Neural progenitor cell (in vitro differentiated cells): ENCODE measurements around the gene CA5A. TPM values are rescaled to one million over a fixed set of nuclear protein-coding genes. Genes with fewer than 3 reads are reported as not detected.
A peak's percentile ranks its signal among the peaks of the same experiment; 100 is the strongest.
"Not testable (repeated sequence)": the region's sequence is repeated elsewhere in the genome, so short reads cannot be mapped to it uniquely, and the experiment has no call there.

Experiments
- DNase-seq: peaks from one replicate; pipeline ENCODE4 v3.0.0-alpha.2; 2016; ENCODE audit warnings: low spot score
- H2AFZ ChIP-seq: fragments of 200-600 bp; sonication (generic); replicated peaks from 2 replicates; pipeline ENCODE4 v1.6.1; 2016; ENCODE audit warnings: antibody characterized with exemption
- H3F3A ChIP-seq: fragments of 200-600 bp; sonication (generic); 2 replicates; pipeline ENCODE4 v1.6.1; 2016; ENCODE audit warnings: antibody characterized with exemption, low read depth
- H3K27ac ChIP-seq: fragments of 200-600 bp; sonication (generic); 2 replicates; pipeline ENCODE4 v1.5.1; 2016; ENCODE audit warnings: mild to moderate bottlenecking
- H3K27me3 ChIP-seq: fragments of 200-600 bp; sonication (generic); 2 replicates; pipeline ENCODE4 v1.6.1; 2016; ENCODE audit warnings: mild to moderate bottlenecking, moderate library complexity
- H3K36me3 ChIP-seq: fragments of 200-600 bp; sonication (generic); 2 replicates; pipeline ENCODE4 v1.5.1; 2016
- H3K4me1 ChIP-seq: fragments of 200-600 bp; sonication (generic); 2 replicates; pipeline ENCODE4 v1.6.1; 2016; ENCODE audit warnings: mixed run types
- H3K4me2 ChIP-seq: fragments of 200-600 bp; sonication (generic); 2 replicates; pipeline ENCODE4 v1.6.1; 2016
- H3K4me3 ChIP-seq: fragments of 200-600 bp; sonication (generic); 2 replicates; pipeline ENCODE4 v1.5.1; 2016
- H3K79me2 ChIP-seq: fragments of 200-600 bp; sonication (generic); 2 replicates; pipeline ENCODE4 v1.6.1; 2016; ENCODE audit warnings: low read depth
- H3K9ac ChIP-seq: fragments of 200-600 bp; sonication (generic); 2 replicates; pipeline ENCODE4 v1.6.1; 2016
- H3K9me3 ChIP-seq: fragments of 200-600 bp; sonication (generic); 2 replicates; pipeline ENCODE4 v1.5.1; 2016; ENCODE audit warnings: low read depth
- H4K20me1 ChIP-seq: fragments of 200-600 bp; sonication (generic); 2 replicates; pipeline ENCODE4 v1.6.1; 2016; ENCODE audit warnings: low read depth
- H3K27ac Mint-ChIP-seq: 3 replicates; pipeline ENCODE4 v1.8.0; 2021; ENCODE audit warnings: mixed read lengths
- H3K27me3 Mint-ChIP-seq: 2 replicates; pipeline ENCODE4 v1.8.0; 2022; ENCODE audit warnings: low read depth, mild to moderate bottlenecking, inconsistent platforms, moderate library complexity, mixed read lengths; ENCODE audit not compliant: insufficient read depth
- H3K36me3 Mint-ChIP-seq: 3 replicates; pipeline ENCODE4 v1.8.0; 2021; ENCODE audit warnings: mixed read lengths
- H3K4me1 Mint-ChIP-seq: 3 replicates; pipeline ENCODE4 v1.8.0; 2021; ENCODE audit warnings: mixed read lengths
- H3K4me3 Mint-ChIP-seq: 3 replicates; pipeline ENCODE4 v1.8.0; 2021; ENCODE audit warnings: mild to moderate bottlenecking, moderate library complexity, mixed read lengths
- H3K9me3 Mint-ChIP-seq: 3 replicates; pipeline ENCODE4 v1.8.0; 2020; ENCODE audit warnings: mixed read lengths
- CTCF ChIP-seq: fragments of 200-600 bp; sonication (generic); IDR thresholded peaks from 2 replicates; pipeline ENCODE4 v1.5.1; 2017; ENCODE audit warnings: antibody characterized with exemption, mild to moderate bottlenecking
- EZH2 ChIP-seq: fragments of 200-600 bp; sonication (generic); IDR thresholded peaks from 2 replicates; pipeline ENCODE4 v1.6.1; 2017; ENCODE audit warnings: antibody characterized with exemption, mild to moderate bottlenecking, moderate library complexity
- EZH2phosphoT487 ChIP-seq: fragments of 200-600 bp; sonication (generic); IDR thresholded peaks from 2 replicates; pipeline ENCODE4 v1.6.1; 2017; ENCODE audit warnings: antibody characterized with exemption
- total RNA-seq: library from RNA; depleted of rRNA; stranded (reverse); fragments of >200 nt; gene quantifications from 2 replicates; pipeline ENCODE4 v1.2.3, GENCODE V29; 2015; ENCODE audit warnings: low replicate concordance

The CA5A gene
- total RNA-seq, 1 donor from 2014 or later = not detected

- no peaks in the 10 kb centered on the region for H3K27me3 ChIP-seq
- no peak overlapping the region for H3K27ac Mint-ChIP-seq
These were observed 44.6 kb downstream of the CA5A start for GRCh38 chr16:87891764-87892163.

GRCh38 chr16:87889762-87890161 is 46.6 kb downstream of the CA5A start:
- H3K27ac ChIP-seq, DNase-seq, H3K9me3 ChIP-seq, H3K27ac Mint-ChIP-seq, H4K20me1 ChIP-seq, H3K36me3 Mint-ChIP-seq, H3K9me3 Mint-ChIP-seq, H3K27me3 Mint-ChIP-seq, H3K4me1 Mint-ChIP-seq, H3K36me3 ChIP-seq, H3K4me3 ChIP-seq, H3K4me1 ChIP-seq, H3F3A ChIP-seq, H3K4me3 Mint-ChIP-seq, H2AFZ ChIP-seq, H3K27me3 ChIP-seq, H3K79me2 ChIP-seq, H3K4me2 ChIP-seq, H3K9ac ChIP-seq: not testable (repeated sequence)
- peak; percentile 40 for TF ChIP-seq CTCF

More at GRCh38 chr16:87891764-87892163, 44.6 kb downstream of the CA5A start:
- no peak overlapping the region for H2AFZ ChIP-seq
- H4K20me1 ChIP-seq = no peaks in the 10 kb centered on the region
- no peak overlapping the region for H3K27ac ChIP-seq
- DNase-seq = no peak
- TF ChIP-seq CTCF = no peak
- no peak for TF ChIP-seq EZH2phosphoT487
- TF ChIP-seq EZH2 = no peak
- no peaks in the 10 kb centered on the region for H3K79me2 ChIP-seq
- Mint-ChIP-seq H3K36me3 (no peaks in the 10 kb centered on the region), H3K4me1 (peaks cover 2% of the 10 kb centered on the region), H3K27me3 (peaks cover 5% of the 10 kb centered on the region), H3K9me3 (peaks cover 8% of the 10 kb centered on the region), H3K4me3 (no peak overlapping the region)
- no peaks in the 10 kb centered on the region for H3K4me1 ChIP-seq
- no peaks in the 10 kb centered on the region for H3K9me3 ChIP-seq
- no peak overlapping the region for H3K4me2 ChIP-seq
- no peak overlapping the region for H3K9ac ChIP-seq
- H3K36me3 ChIP-seq = no peaks in the 10 kb centered on the region
- H3F3A ChIP-seq = no peaks in the 10 kb centered on the region
- no peak overlapping the region for H3K4me3 ChIP-seq

- not testable (repeated sequence) for H3K9ac ChIP-seq, H3K9me3 ChIP-seq, H3K4me1 ChIP-seq, H4K20me1 ChIP-seq, H3K27me3 Mint-ChIP-seq, H3K9me3 Mint-ChIP-seq, H3K27ac ChIP-seq, H3K4me3 Mint-ChIP-seq, H3K4me1 Mint-ChIP-seq, H3K4me3 ChIP-seq, DNase-seq, H3K27me3 ChIP-seq, H3K79me2 ChIP-seq, H2AFZ ChIP-seq, H3K36me3 Mint-ChIP-seq, H3F3A ChIP-seq, H3K4me2 ChIP-seq, H3K27ac Mint-ChIP-seq, H3K36me3 ChIP-seq
These were observed 48.0 kb downstream of the CA5A start for GRCh38 chr16:87888346-87888745.

- H3K36me3 Mint-ChIP-seq, H3K4me3 ChIP-seq, H3K36me3 ChIP-seq, H3K79me2 ChIP-seq, H3K9ac ChIP-seq, H2AFZ ChIP-seq, H3K4me3 Mint-ChIP-seq, H3K9me3 ChIP-seq, H3K27me3 Mint-ChIP-seq, H4K20me1 ChIP-seq, H3K27ac Mint-ChIP-seq, H3K27ac ChIP-seq, H3K4me1 ChIP-seq, DNase-seq, H3F3A ChIP-seq, H3K27me3 ChIP-seq, H3K4me2 ChIP-seq, H3K4me1 Mint-ChIP-seq, H3K9me3 Mint-ChIP-seq: not testable (repeated sequence)
These were observed 48.4 kb downstream of the CA5A start for GRCh38 chr16:87887931-87888330.

- not testable (repeated sequence) for H2AFZ ChIP-seq, H3K4me3 Mint-ChIP-seq, H3K4me2 ChIP-seq, H3K36me3 Mint-ChIP-seq, H3K27ac ChIP-seq, H3K27me3 ChIP-seq, H3K27ac Mint-ChIP-seq, H3F3A ChIP-seq, H3K4me3 ChIP-seq, H3K9ac ChIP-seq, H3K4me1 ChIP-seq, DNase-seq, H4K20me1 ChIP-seq, H3K79me2 ChIP-seq, H3K9me3 ChIP-seq, H3K4me1 Mint-ChIP-seq, H3K27me3 Mint-ChIP-seq, H3K9me3 Mint-ChIP-seq, H3K36me3 ChIP-seq
These were observed 50.9 kb downstream of the CA5A start for GRCh38 chr16:87885371-87885967.
